ENCODE measurements around the gene ASB18. TPM values are rescaled to one million over a fixed set of nuclear protein-coding genes. Genes with fewer than 3 reads are reported as not detected.

Gene ASB18
- total RNA-seq, 4 donors from 2014 or later: not detected

- in situ Hi-C loops (cut with MboI; ENCODE audit: low pct_ligation_motif_present in 1 of 4, low pct_unique_long_range_greater_than_20kb in 1 of 4, low sequenced_read_pairs in 3 of 4): no loop called here
- DNase-seq: no peak
- H3K4me3 ChIP-seq: no peak overlapping the region
- 61 to 62% methylated on average over 7 of the region's 7 CpGs for WGBS, 2 donors (ENCODE audit: low coverage in 1 of 2)
- H3K4me1 ChIP-seq: no peaks in the 10 kb centered on the region
- no peaks in the 10 kb centered on the region for H3K36me3 ChIP-seq
- no peaks in the 10 kb centered on the region for H3K9me3 ChIP-seq
- TF ChIP-seq POLR2AphosphoS5 (IDR thresholded peaks at IDR 0.05) (no peak), CTCF (IDR thresholded peaks at IDR 0.05) (no peak), EP300 (IDR thresholded peaks at IDR 0.05; ENCODE audit: low read depth) (no peak), POLR2A (IDR thresholded peaks at IDR 0.05) (no peak)
- H3K27me3 ChIP-seq: peaks cover 10% of the 10 kb centered on the region
- intact Hi-C loops (cut with DNase I; ENCODE audit: low total_unique reads): no loop called here
- H3K27ac ChIP-seq: no peak overlapping the region
These were observed 2.8 kb downstream of the ASB18 start for GRCh38 chr2:236261452-236261851.

- Histone ChIP-seq H3K9me3 (no peaks in the 10 kb centered on the region), H3K36me3 (no peaks in the 10 kb centered on the region), H3K27me3 (peaks cover 10% of the 10 kb centered on the region), H3K27ac (no peak overlapping the region), H3K4me1 (no peaks in the 10 kb centered on the region), H3K4me3 (no peak overlapping the region)
- in situ Hi-C loops (cut with MboI; ENCODE audit: low pct_ligation_motif_present in 1 of 4, low pct_unique_long_range_greater_than_20kb in 1 of 4, low sequenced_read_pairs in 3 of 4): no loop called here
- TF ChIP-seq POLR2A (IDR thresholded peaks at IDR 0.05) (no peak), EP300 (IDR thresholded peaks at IDR 0.05; ENCODE audit: low read depth) (no peak), POLR2AphosphoS5 (IDR thresholded peaks at IDR 0.05) (no peak), CTCF (IDR thresholded peaks at IDR 0.05) (no peak)
- no peak for DNase-seq
- WGBS, 2 donors (ENCODE audit: low coverage in 1 of 2): 72 to 87% methylated on average over 3 to 6 of the region's 6 CpGs
- intact Hi-C loops (cut with DNase I; ENCODE audit: low total_unique reads): no loop called here
These were observed 4.8 kb downstream of the ASB18 start for GRCh38 chr2:236259371-236259770.

GRCh38 chr2:236257575-236257974, 6.6 kb downstream of the ASB18 start:
- intact Hi-C loops (cut with DNase I; ENCODE audit: low total_unique reads) (no loop called here), in situ Hi-C loops (cut with MboI; ENCODE audit: low pct_ligation_motif_present in 1 of 4, low pct_unique_long_range_greater_than_20kb in 1 of 4, low sequenced_read_pairs in 3 of 4) (no loop called here)
- no peak for DNase-seq
- Histone ChIP-seq H3K4me1 (no peaks in the 10 kb centered on the region), H3K36me3 (no peaks in the 10 kb centered on the region), H3K27me3 (peaks cover 10% of the 10 kb centered on the region), H3K9me3 (no peaks in the 10 kb centered on the region), H3K27ac (no peak overlapping the region), H3K4me3 (no peak overlapping the region)
- 77 to 79% methylated on average over 5 to 6 of the region's 6 CpGs for WGBS, 2 donors (ENCODE audit: low coverage in 1 of 2)
- TF ChIP-seq EP300 (IDR thresholded peaks at IDR 0.05; ENCODE audit: low read depth) (no peak), CTCF (IDR thresholded peaks at IDR 0.05) (no peak), POLR2A (IDR thresholded peaks at IDR 0.05) (no peak), POLR2AphosphoS5 (IDR thresholded peaks at IDR 0.05) (no peak)

- Histone ChIP-seq H3K4me3 (no peak overlapping the region), H3K4me1 (no peaks in the 10 kb centered on the region), H3K27ac (no peak overlapping the region), H3K9me3 (no peaks in the 10 kb centered on the region), H3K36me3 (no peaks in the 10 kb centered on the region), H3K27me3 (peaks cover 10% of the 10 kb centered on the region)
- DNase-seq: no peak
- intact Hi-C loops (cut with DNase I; ENCODE audit: low total_unique reads) (no loop called here), in situ Hi-C loops (cut with MboI; ENCODE audit: low pct_ligation_motif_present in 1 of 4, low pct_unique_long_range_greater_than_20kb in 1 of 4, low sequenced_read_pairs in 3 of 4) (no loop called here)
- 65 to 67% methylated on average over 5 to 8 of the region's 8 CpGs for WGBS, 2 donors (ENCODE audit: low coverage in 1 of 2)
- TF ChIP-seq POLR2A (IDR thresholded peaks at IDR 0.05) (no peak), POLR2AphosphoS5 (IDR thresholded peaks at IDR 0.05) (no peak), EP300 (IDR thresholded peaks at IDR 0.05; ENCODE audit: low read depth) (no peak), CTCF (IDR thresholded peaks at IDR 0.05) (no peak)
These were observed 7.1 kb downstream of the ASB18 start for GRCh38 chr2:236257136-236257535.

Measured in transverse colon (tissue), 4 donors.